Effector memory CD4-positive, alpha-beta T cell (primary cell): ENCODE data around the gene WDTC1.

Experiments
- DNase-seq, 3 donors: peaks; one replicate each; pipeline ENCODE4 v3.0.0-alpha.2; 2020
- H3K27ac ChIP-seq: 2 replicates; pipeline ENCODE4 v1.7.0; 2013; ENCODE audit warnings: mild to moderate bottlenecking, low read length, moderate library complexity; ENCODE audit not compliant: insufficient read depth, poor library complexity, severe bottlenecking
- H3K27me3 ChIP-seq: replicated peaks from 2 replicates; pipeline ENCODE4 v1.7.0; 2013; ENCODE audit warnings: mild to moderate bottlenecking, low read length; ENCODE audit not compliant: insufficient read depth, control insufficient read depth, poor library complexity, severe bottlenecking
- H3K36me3 ChIP-seq: 2 replicates; pipeline ENCODE4 v1.7.0; 2013; ENCODE audit warnings: mild to moderate bottlenecking, low read length, moderate library complexity; ENCODE audit not compliant: control insufficient read depth, insufficient read depth
- H3K4me1 ChIP-seq: 2 replicates; pipeline ENCODE4 v1.7.0; 2013; ENCODE audit warnings: low read length, mild to moderate bottlenecking; ENCODE audit not compliant: control insufficient read depth, insufficient read depth, poor library complexity, severe bottlenecking
- H3K4me3 ChIP-seq: 2 replicates; pipeline ENCODE4 v1.7.0; 2013; ENCODE audit warnings: low read length, low read depth, mild to moderate bottlenecking; ENCODE audit not compliant: insufficient read depth, poor library complexity, severe bottlenecking
- H3K9me3 ChIP-seq: 2 replicates; pipeline ENCODE4 v1.7.0; 2013; ENCODE audit warnings: mild to moderate bottlenecking, low read length, moderate library complexity; ENCODE audit not compliant: control insufficient read depth

WDTC1 gene

GRCh38 chr1:27342391-27342777 lies 108.0 kb downstream of the WDTC1 start:
- DNase-seq, result no peak
- no peaks in the 10 kb centered on the region for H3K9me3 ChIP-seq
- no peaks in the 10 kb centered on the region for H3K27me3 ChIP-seq
- H3K27ac ChIP-seq, result peak overlapping the region; percentile 87
- peaks cover 32% of the 10 kb centered on the region for H3K4me1 ChIP-seq
- H3K36me3 ChIP-seq, result peaks cover 10% of the 10 kb centered on the region
- H3K4me3 ChIP-seq, result peak overlapping the region; percentile 82

- Histone ChIP-seq H3K27me3 (no peaks in the 10 kb centered on the region), H3K4me3 (peak overlapping the region; percentile 82), H3K36me3 (peaks cover 16% of the 10 kb centered on the region), H3K27ac (peak overlapping the region; percentile 87), H3K4me1 (peaks cover 32% of the 10 kb centered on the region), H3K9me3 (no peaks in the 10 kb centered on the region)
- DNase-seq, result peak; percentile 69 to 79 (median 75)
Measured at GRCh38 chr1:27342778-27343638, 108.6 kb downstream of the WDTC1 start.

- no peaks in the 10 kb centered on the region for H3K9me3 ChIP-seq
- H3K27me3 ChIP-seq, result no peaks in the 10 kb centered on the region
- peaks cover 32% of the 10 kb centered on the region for H3K4me1 ChIP-seq
- H3K4me3 ChIP-seq, result peak overlapping the region; percentile 82
- DNase-seq, result no peak
- peak overlapping the region; percentile 87 for H3K27ac ChIP-seq
- peaks cover 16% of the 10 kb centered on the region for H3K36me3 ChIP-seq
Measured at GRCh38 chr1:27343639-27344025, 109.2 kb downstream of the WDTC1 start.

GRCh38 chr1:27345272-27345671 lies 110.8 kb downstream of the WDTC1 start:
- Histone ChIP-seq H3K4me1 (peaks cover 32% of the 10 kb centered on the region), H3K4me3 (no peak overlapping the region)
- DNase-seq, result no peak

GRCh38 chr1:27346357-27346756 lies 111.9 kb downstream of the WDTC1 start:
- Histone ChIP-seq H3K4me1 (peaks cover 24% of the 10 kb centered on the region), H3K36me3 (peaks cover 38% of the 10 kb centered on the region)

More at GRCh38 chr1:27345272-27345671, 110.8 kb downstream of the WDTC1 start:
- Histone ChIP-seq H3K9me3 (no peaks in the 10 kb centered on the region), H3K27ac (peak overlapping the region; percentile 8), H3K36me3 (peaks cover 27% of the 10 kb centered on the region), H3K27me3 (no peaks in the 10 kb centered on the region)

GRCh38 chr1:27346991-27347624 lies 112.7 kb downstream of the WDTC1 start:
- Histone ChIP-seq H3K4me3 (no peak overlapping the region), H3K9me3 (no peaks in the 10 kb centered on the region), H3K36me3 (peaks cover 42% of the 10 kb centered on the region), H3K27me3 (no peaks in the 10 kb centered on the region), H3K27ac (no peak overlapping the region), H3K4me1 (peaks cover 18% of the 10 kb centered on the region)
- DNase-seq, result no peak

More at GRCh38 chr1:27346357-27346756, 111.9 kb downstream of the WDTC1 start:
- Histone ChIP-seq H3K4me3 (no peak overlapping the region), H3K27me3 (no peaks in the 10 kb centered on the region), H3K9me3 (no peaks in the 10 kb centered on the region), H3K27ac (no peak overlapping the region)
- no peak for DNase-seq

GRCh38 chr1:27348861-27349783 lies 114.7 kb downstream of the WDTC1 start:
- peak overlapping the region; percentile 48 for H3K27ac ChIP-seq
- DNase-seq, result no peak
- H3K4me3 ChIP-seq, result peak overlapping the region; percentile 12
- peaks cover 52% of the 10 kb centered on the region for H3K36me3 ChIP-seq
- H3K4me1 ChIP-seq, result peaks cover 9% of the 10 kb centered on the region
- no peaks in the 10 kb centered on the region for H3K27me3 ChIP-seq
- no peaks in the 10 kb centered on the region for H3K9me3 ChIP-seq

GRCh38 chr1:27349784-27350662 lies 115.6 kb downstream of the WDTC1 start:
- H3K4me1 ChIP-seq, result peaks cover 4% of the 10 kb centered on the region
- DNase-seq, result no peak
- no peak overlapping the region for H3K27ac ChIP-seq
- H3K27me3 ChIP-seq, result no peaks in the 10 kb centered on the region
- H3K4me3 ChIP-seq, result peak overlapping the region; percentile 12
- H3K36me3 ChIP-seq, result peaks cover 52% of the 10 kb centered on the region
- no peaks in the 10 kb centered on the region for H3K9me3 ChIP-seq
